ENCODE results near the gene SLC39A9. TPM values are rescaled to one million over a fixed set of nuclear protein-coding genes. Genes with fewer than 3 reads are reported as not detected.

The SLC39A9 gene, protein sequence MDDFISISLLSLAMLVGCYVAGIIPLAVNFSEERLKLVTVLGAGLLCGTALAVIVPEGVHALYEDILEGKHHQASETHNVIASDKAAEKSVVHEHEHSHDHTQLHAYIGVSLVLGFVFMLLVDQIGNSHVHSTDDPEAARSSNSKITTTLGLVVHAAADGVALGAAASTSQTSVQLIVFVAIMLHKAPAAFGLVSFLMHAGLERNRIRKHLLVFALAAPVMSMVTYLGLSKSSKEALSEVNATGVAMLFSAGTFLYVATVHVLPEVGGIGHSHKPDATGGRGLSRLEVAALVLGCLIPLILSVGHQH
- total RNA-seq (2016; rRNA removed; fragmentation: Illumina TruSeq; extraction: Trizol), result 63.8 and 69.5 TPM in 2 replicates
- total RNA-seq (2016; cell fraction: cytosol; rRNA removed; fragmentation: Illumina TruSeq; extraction: Trizol; ENCODE audit: low read depth), result 9.2 and 9.9 TPM in 2 replicates
- 65.8 and 71.2 TPM in 2 replicates for total RNA-seq (2016; cell fraction: insoluble cytoplasmic fraction; rRNA removed; fragmentation: Illumina TruSeq; extraction: Trizol)
- total RNA-seq (2016; cell fraction: membrane; rRNA removed; fragmentation: Illumina TruSeq; extraction: Trizol), result 32.7 and 37.8 TPM in 2 replicates
- 64.0 and 64.2 TPM in 2 replicates for total RNA-seq (2016; cell fraction: nucleus; rRNA removed; fragmentation: Illumina TruSeq; extraction: Trizol)
- polyA plus RNA-seq (2011; rRNA removed), result 45.5 and 46.6 TPM in 2 replicates
- 33.9 and 43.3 TPM in 2 replicates for polyA plus RNA-seq (2011; cell fraction: cytosol; rRNA removed)
- polyA plus RNA-seq (2011; cell fraction: nucleus; rRNA removed), result 27.1 and 28.1 TPM in 2 replicates
- polyA plus RNA-seq (2012), result 21.9 and 26.1 TPM in 2 replicates
- polyA plus RNA-seq (2016; cell fraction: cytosol; fragmentation: Illumina TruSeq; extraction: Trizol; ENCODE audit: low read depth), result 3.7 and 4.1 TPM in 2 replicates
- polyA plus RNA-seq (2016; cell fraction: insoluble cytoplasmic fraction; fragmentation: Illumina TruSeq; extraction: Trizol; ENCODE audit: low read depth), result 30.0 and 36.3 TPM in 2 replicates
- polyA plus RNA-seq (2016; cell fraction: membrane; fragmentation: Illumina TruSeq; extraction: Trizol; ENCODE audit: low read depth), result 14.3 and 15.0 TPM in 2 replicates
- 43.0 and 43.2 TPM in 2 replicates for polyA plus RNA-seq (2016; cell fraction: nucleus; fragmentation: Illumina TruSeq; extraction: Trizol; ENCODE audit: insufficient read depth, low read depth)
- polyA minus RNA-seq (2011; rRNA and poly(A)+ RNA removed; ENCODE audit: low replicate concordance), result 194 and 305 TPM in 2 replicates
- polyA minus RNA-seq (2011; cell fraction: cytosol; rRNA and poly(A)+ RNA removed), result 55.4 and 68.9 TPM in 2 replicates
- 48.5 and 59.8 TPM in 2 replicates for polyA minus RNA-seq (2011; cell fraction: nucleus; rRNA and poly(A)+ RNA removed)
- percentile 82 among the genes with signal in this experiment for Bru-seq, nascent RNA
- BruChase-seq, experiment 1, labeled RNA remaining after a 6-hour chase, result percentile 87 among the genes with signal in this experiment
- percentile 82 among the genes with signal in this experiment for BruChase-seq, experiment 2, labeled RNA remaining after a 2-hour chase
- long read RNA-seq, experiment 1, full-length matches to known transcripts, result 3 of 18 reads
- long read RNA-seq, experiment 1, partial matches to known transcripts, result 11 of 18 reads
- long read RNA-seq, experiment 1, other reads (novel, unspliced or antisense), result 4 of 18 reads
- long read RNA-seq, experiment 2, full-length matches to known transcripts, result 12 of 64 reads
- long read RNA-seq, experiment 2, partial matches to known transcripts, result 32 of 64 reads
- long read RNA-seq, experiment 2, other reads (novel, unspliced or antisense), result 20 of 64 reads

GRCh38 chr14:69398053-69398817 is at the start of gene SLC39A9, which contains the start of gene ERH:
Gene SLC39A9, plus strand, starts transcription at chr14:69398692. Its CDS starts 678 bp downstream, at chr14:69399370.
Gene ERH, minus strand, starts transcription at chr14:69398299. Its CDS starts 66 bp downstream, at chr14:69398233.
- Histone ChIP-seq H3K4me3 (replicated peaks in 1 of 3; ENCODE audit: insufficient read depth in 1 of 3, low read depth in 2 of 3, low read length in 3 of 3) (peak within 1 kb of the TSS; percentile 78 to 94 (median 90)), H4K20me1 (ENCODE audit: insufficient read depth, low read length) (peaks cover 23% of the 10 kb centered on the region), H3K9ac (ENCODE audit: insufficient read depth, low read depth, low read length) (peak within 1 kb of the TSS; percentile 95), H3K4me1 (ENCODE audit: insufficient read depth, low read length) (peaks cover 52% of the 10 kb centered on the region), H2AFZ (ENCODE audit: low read length) (peak within 1 kb of the TSS; percentile 94), H3K4me2 (ENCODE audit: low read depth, low read length) (peak within 1 kb of the TSS; percentile 84), H3K36me3 (replicated peaks in 1 of 2; ENCODE audit: control insufficient read depth in 1 of 2, insufficient read depth in 2 of 2, low read length in 2 of 2) (peaks cover 9 to 26% of the 10 kb centered on the region in 2 experiments; a peak in 4 of 5 replicates), H3K9me3 (ENCODE audit: low read length) (no peaks in the 10 kb centered on the region), H3K27me3 (ENCODE audit: control insufficient read depth in 1 of 2, insufficient read depth in 2 of 2, low read length in 2 of 2) (no peaks in the 10 kb centered on the region; a peak in 1 of 5 replicates), H3K27ac (ENCODE audit: extremely low read length, insufficient read depth, low read length) (peak within 1 kb of the TSS; percentile 95), H3K79me2 (ENCODE audit: insufficient read depth, low read length) (peaks cover 90% of the 10 kb centered on the region)
- ATAC-seq, result peak; percentile 95
- ChIA-PET POLR2A (interaction anchor here (0.9 to 2.4 kb wide), 13 partner anchors 10 to 368 kb away, joined by 3 to 14 read pairs (median 4); partner anchors contain the start of genes EXD2 and SRSF5), CTCF (ENCODE audit: low intra/inter-chr PET ratio, low total read pairs) (interaction anchor here (0.9 kb wide), 1 partner anchor 62 kb away, joined by 4 read pairs; no protein-coding TSS in a partner anchor)
- DNase-seq (ENCODE audit: low spot score), result peak; percentile 96
- intact Hi-C loops (cut with micrococcal nuclease; ENCODE audit: unreplicated experiment), result loop anchor here (1.0 kb wide), 2 partner anchors 32 to 62 kb away; no protein-coding TSS in a partner anchor
- in situ Hi-C loops (cut with HindIII; ENCODE audit: extremely low pct_ligation_motif_present, low pct_unique_long_range_greater_than_20kb), result loop anchor here (5.0 kb wide), 1 partner anchor 64 kb away; no protein-coding TSS in a partner anchor
- FAIRE-seq, result peak; percentile 85
- under 1% methylated on average over 34 of the region's 53 CpGs for WGBS (ENCODE audit: low lambda C conversion rate)
- TSS peak; percentile 71 for BruUV-seq (replicated peaks)
- TF ChIP-seq, protein P1, sequence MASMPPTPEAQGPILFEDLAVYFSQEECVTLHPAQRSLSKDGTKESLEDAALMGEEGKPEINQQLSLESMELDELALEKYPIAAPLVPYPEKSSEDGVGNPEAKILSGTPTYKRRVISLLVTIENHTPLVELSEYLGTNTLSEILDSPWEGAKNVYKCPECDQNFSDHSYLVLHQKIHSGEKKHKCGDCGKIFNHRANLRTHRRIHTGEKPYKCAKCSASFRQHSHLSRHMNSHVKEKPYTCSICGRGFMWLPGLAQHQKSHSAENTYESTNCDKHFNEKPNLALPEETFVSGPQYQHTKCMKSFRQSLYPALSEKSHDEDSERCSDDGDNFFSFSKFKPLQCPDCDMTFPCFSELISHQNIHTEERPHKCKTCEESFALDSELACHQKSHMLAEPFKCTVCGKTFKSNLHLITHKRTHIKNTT (CRISPR knock-in tag; IDR thresholded peaks at IDR 0.05), result no peak
- TF ChIP-seq SMAD1 (CRISPR knock-in tag; IDR thresholded peaks at IDR 0.05; ENCODE audit: borderline replicate concordance, low read depth) (no peak), ZNF619 (CRISPR knock-in tag; IDR thresholded peaks at IDR 0.05) (no peak; the same call in 1 of the 2 replicates), SOX13 (IDR thresholded peaks at IDR 0.05) (no peak), SOX13 (CRISPR knock-in tag; conservative IDR thresholded peaks at IDR 0.05 in 1 of 2, IDR thresholded peaks at IDR 0.05 in 1 of 2) (peak in 1 of 2 experiments; percentile 3; a peak in 1 of 4 replicates), HNRNPLL (IDR thresholded peaks at IDR 0.05; ENCODE audit: low read depth, low read length, poor library complexity, severe bottlenecking) (peak; percentile 47), REL (CRISPR knock-in tag; conservative IDR thresholded peaks at IDR 0.05) (no peak), JUN (CRISPR knock-in tag; IDR thresholded peaks at IDR 0.05) (0 out of 2 replicates have a peak, but pooled peaks have one; percentile 3), ZNF136 (CRISPR knock-in tag; IDR thresholded peaks at IDR 0.05; ENCODE audit: low read depth) (0 out of 2 replicates have a peak, but pooled peaks have one; percentile 59), PHF8 (CRISPR knock-in tag; IDR thresholded peaks at IDR 0.05) (peak; percentile 95)
- TF ChIP-seq, protein P2, sequence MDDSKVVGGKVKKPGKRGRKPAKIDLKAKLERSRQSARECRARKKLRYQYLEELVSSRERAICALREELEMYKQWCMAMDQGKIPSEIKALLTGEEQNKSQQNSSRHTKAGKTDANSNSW (CRISPR knock-in tag; IDR thresholded peaks at IDR 0.05; ENCODE audit: borderline replicate concordance), result peak; percentile 21; the same call in 1 of the 2 replicates
- TF ChIP-seq, protein P3, sequence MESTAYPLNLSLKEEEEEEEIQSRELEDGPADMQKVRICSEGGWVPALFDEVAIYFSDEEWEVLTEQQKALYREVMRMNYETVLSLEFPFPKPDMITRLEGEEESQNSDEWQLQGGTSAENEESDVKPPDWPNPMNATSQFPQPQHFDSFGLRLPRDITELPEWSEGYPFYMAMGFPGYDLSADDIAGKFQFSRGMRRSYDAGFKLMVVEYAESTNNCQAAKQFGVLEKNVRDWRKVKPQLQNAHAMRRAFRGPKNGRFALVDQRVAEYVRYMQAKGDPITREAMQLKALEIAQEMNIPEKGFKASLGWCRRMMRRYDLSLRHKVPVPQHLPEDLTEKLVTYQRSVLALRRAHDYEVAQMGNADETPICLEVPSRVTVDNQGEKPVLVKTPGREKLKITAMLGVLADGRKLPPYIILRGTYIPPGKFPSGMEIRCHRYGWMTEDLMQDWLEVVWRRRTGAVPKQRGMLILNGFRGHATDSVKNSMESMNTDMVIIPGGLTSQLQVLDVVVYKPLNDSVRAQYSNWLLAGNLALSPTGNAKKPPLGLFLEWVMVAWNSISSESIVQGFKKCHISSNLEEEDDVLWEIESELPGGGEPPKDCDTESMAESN (CRISPR knock-in tag; conservative IDR thresholded peaks at IDR 0.05), result no peak

All from HepG2 (cell line).